IPS-NIHi7 (cell line): ENCODE data around the gene TUBB2B.
A peak's percentile ranks its signal among the peaks of the same experiment; 100 is the strongest.

Experiments used
- DNase-seq: peaks from one replicate; pipeline ENCODE4 v3.0.0; 2012; ENCODE audit warnings: mixed read lengths; ENCODE audit errors: extremely low spot score

Gene TUBB2B

DNA sequence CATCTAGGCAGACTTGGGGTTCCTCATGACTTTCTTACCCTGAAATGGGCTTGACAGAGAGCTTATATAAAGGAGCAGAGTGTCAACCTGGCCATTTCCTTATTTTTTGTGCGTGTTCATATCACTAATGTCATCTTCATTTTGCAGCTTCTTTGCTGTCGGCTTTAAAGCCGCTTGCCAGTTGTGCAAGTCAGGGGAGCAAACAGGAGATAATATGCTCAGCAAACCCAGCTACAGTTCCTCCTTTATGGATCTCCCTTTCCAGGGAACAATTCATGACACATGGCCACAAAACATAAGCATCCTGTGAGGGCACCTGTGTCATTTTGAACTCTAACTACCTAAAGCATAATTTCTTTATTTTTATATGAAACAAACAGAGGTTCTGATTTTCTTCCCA, 6.5 kb upstream of the TUBB2B start:
- DNase-seq: no peak

GRCh38 chr6:3233321-3233720, 5.9 kb upstream of the TUBB2B start:
- DNase-seq: no peak

GRCh38 chr6:3232017-3232945, 4.8 kb upstream of the TUBB2B start:
- DNase-seq: no peak

GRCh38 chr6:3231247-3232016, 4.0 kb upstream of the TUBB2B start:
- DNase-seq: peak; percentile 69

DNA sequence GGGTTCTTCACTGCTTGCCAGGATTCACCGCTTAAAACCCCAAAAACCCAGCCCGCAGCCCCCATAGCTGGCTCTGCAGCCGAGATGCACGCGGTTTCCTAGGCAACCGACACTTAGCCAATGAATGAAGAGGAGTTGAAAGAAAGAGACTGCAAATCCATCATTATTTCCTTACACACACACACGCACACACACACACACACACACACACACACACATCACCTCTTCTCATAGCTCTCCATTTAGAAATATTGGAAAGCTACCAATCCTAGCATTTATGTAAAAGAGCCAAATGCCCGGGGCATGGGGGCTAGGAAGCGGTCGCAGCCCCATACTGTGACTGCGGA, 3.4 kb upstream of the TUBB2B start:
- no peak for DNase-seq

DNA sequence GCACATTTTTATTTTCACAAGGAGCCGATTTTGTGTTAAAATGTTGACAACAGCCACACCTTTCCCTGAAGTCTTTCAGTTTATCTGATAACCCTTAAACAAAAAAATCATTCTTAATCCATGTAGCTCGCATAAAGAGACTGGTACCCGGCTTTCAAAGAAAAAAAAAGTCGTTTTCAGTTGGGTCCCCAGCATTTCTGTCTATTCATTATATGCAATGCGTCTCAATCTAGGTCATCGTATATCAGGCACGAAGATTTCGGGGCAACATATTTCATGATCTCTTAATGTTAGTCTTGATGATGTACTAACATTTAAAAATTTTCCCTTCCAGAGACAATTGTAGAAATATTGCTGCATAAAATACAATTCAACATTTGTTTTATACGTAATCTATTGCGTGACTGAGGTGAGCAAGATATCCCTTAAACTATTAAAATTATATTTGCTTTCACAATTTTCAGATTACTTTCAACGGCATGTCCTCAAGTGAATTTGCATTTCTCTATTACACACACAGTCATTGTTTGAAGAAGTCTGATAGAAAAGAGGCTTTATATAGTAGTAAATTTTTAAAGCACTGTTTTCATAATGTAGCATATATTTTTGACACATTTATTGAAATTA, 2.9 kb upstream of the TUBB2B start:
- DNase-seq: no peak

- no peak for DNase-seq
Measured at GRCh38 chr6:3229566-3230178, 2.2 kb upstream of the TUBB2B start.

GRCh38 chr6:3228771-3229565, 1.5 kb upstream of the TUBB2B start:
- DNase-seq: no peak

DNA sequence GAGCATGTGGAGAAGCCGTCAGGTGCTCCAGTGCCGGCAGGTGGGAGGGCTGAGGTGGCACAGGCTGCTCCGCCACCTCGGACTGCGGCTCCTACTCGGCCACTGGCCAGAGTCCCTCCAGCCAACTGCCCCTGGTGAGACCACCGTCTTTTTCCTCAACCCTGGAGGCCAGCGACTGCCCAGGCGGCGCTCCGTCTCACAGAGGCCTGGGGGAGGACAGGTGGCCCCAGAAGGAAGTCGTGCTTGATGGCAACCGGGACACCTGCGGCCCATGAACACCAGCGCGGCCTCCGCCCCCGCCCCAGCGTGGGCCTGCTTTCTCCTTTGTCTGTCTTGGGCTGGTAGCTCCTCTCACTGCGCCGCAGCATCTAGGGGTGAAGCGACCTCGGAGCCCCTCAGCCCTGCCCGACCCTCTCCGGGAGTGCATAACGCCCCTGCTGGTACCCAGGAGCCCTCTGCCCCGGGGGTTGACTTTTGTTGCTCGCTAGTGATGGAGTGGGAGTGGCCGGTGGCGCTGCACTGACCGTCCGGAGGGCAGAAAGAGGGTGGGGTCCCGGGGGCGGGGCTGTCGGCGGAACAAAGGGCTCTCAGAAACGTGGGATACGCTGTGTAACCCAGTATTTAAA, 706 bp upstream of the TUBB2B start:
- DNase-seq: peak; percentile 55

DNA sequence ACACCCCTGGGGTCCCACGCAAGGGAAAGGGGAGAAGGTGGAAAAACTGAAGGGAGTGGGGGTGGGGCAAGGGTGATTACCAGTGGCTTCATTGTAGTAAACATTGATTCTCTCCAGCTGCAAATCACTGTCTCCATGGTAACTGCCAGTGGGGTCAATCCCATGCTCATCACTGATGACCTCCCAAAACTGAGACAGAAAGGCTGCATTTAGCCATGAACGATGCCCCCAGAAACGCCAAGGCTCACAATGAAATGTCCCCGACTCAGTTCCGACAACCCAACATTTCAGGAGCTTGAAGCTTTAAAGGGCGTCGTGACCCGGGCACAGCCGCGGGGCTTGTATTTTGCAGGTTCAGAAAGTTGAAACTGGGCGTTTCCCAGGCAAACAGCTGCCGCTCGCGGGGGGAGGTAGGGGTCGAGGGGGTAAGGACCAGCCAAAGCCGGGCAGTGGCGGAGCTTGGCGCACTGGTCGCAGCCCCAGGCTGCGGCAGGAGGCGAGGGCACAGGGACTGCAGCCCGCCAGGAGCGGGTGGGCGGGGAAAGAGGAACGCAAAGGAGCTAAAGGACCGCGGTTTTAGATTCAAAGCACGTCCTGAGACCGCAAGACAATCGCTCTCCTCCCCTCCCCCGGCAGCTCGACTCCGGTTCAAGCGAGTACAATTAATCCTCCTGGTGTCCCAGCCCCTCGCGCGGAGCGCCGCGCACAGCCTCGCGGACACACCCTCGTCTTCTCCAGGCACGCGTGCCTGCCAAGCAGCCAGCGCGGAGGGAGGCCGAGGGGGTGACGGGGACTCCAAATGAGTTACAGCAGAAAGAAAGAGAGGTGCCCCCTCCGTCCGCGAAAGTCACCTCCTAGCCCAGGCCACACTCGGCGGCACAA, 731 bp downstream of the TUBB2B start:
- DNase-seq: no peak

- no peak for DNase-seq
Measured at GRCh38 chr6:3226042-3226441, 1.4 kb downstream of the TUBB2B start.

DNA sequence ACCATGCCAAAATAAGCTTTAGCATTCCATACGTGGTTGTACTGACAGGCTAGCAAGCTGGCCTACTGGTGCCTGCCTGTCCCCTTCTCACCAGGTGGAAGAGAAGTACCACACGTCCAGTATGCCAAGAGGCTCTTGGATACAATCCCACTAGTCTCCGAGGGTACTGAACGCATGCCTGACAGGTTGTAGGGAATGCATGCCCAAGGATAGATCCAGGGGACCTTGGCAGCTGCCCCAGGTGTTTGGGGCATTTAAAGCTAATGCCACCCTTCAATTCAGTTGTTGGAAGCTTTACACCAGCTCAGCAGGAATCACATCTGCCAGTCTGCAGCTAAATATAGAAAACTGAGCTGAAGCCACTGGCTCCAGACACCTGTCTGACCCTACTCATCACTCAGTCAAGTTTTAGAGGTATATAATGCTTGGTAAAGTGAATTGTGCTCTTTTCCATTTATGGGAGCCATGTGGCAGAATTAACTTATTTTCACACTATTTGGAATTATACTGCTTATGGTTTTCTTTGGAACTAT, 4.9 kb downstream of the TUBB2B start:
- DNase-seq: no peak

- DNase-seq: no peak
Measured at GRCh38 chr6:3221578-3221977, 5.9 kb downstream of the TUBB2B start.

- DNase-seq: no peak
Measured at GRCh38 chr6:3220366-3220765, 7.1 kb downstream of the TUBB2B start.

- DNase-seq: no peak
Measured at GRCh38 chr6:3218266-3218665, 9.2 kb downstream of the TUBB2B start.

- DNase-seq: no peak
Measured at GRCh38 chr6:3217286-3217685, 10.2 kb downstream of the TUBB2B start.

GRCh38 chr6:3214898-3215297, 12.6 kb downstream of the TUBB2B start:
- DNase-seq: no peak

DNA sequence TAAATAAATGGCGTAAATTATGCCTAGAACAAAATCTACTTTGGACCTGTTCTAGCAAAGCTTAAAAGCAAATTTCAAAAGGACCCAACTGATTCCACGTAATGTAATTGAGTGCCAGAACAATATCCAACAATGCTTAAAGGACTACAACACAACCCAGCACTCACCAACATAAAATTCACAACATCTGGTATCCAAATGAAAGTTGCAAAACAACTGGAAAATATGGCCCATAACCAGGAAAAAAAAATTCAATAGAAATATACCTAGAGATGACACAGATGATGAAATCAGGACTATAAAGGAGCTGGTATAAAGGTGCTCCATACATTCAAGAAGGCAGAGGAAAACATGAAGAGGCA, 14.1 kb downstream of the TUBB2B start:
- DNase-seq: no peak

DNA sequence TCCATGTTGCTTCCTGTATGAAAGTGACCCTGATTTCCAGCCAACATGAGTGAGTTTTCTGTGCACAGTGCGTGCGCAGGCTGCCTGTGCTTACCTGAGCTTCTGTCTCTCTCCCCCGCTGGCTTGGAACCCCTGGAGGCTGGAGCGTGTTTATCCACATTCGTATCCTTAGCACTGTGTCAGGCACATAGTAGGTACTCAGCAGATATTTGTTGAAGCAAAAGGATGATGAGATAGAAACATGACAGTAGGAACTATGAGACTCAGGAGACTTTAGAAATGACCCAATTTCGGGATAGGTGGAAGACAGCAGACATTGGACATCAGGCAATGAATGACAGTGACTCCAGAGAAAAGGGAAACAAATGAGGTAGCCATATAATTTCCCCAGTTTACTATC, 15.2 kb downstream of the TUBB2B start:
- DNase-seq: no peak

GRCh38 chr6:3211681-3212080, 15.8 kb downstream of the TUBB2B start:
- no peak for DNase-seq
